Parathyroid adenoma (tissue), 2 donors: ENCODE data around the gene WDR26.
"Not testable (repeated sequence)": the region's sequence is repeated elsewhere in the genome, so short reads cannot be mapped to it uniquely, and the experiment has no call there.

Experiments
- H2AFZ ChIP-seq: fragments of 300-600 bp; sonication (generic); one replicate; pipeline ENCODE4 v1.7.0; 2017; ENCODE audit warnings: antibody characterized with exemption, mild to moderate bottlenecking
- H3K27ac ChIP-seq: fragments of 300-600 bp; sonication (generic); one replicate; pipeline ENCODE4 v1.7.0; 2017
- H3K27me3 ChIP-seq: fragments of 300-600 bp; sonication (generic); one replicate; pipeline ENCODE4 v1.7.0; 2017; ENCODE audit warnings: low read length; ENCODE audit not compliant: control insufficient read depth, insufficient read depth
- H3K36me3 ChIP-seq: fragments of 300-600 bp; sonication (generic); one replicate; pipeline ENCODE4 v1.7.0; 2017; ENCODE audit warnings: low read length; ENCODE audit not compliant: control insufficient read depth, insufficient read depth
- H3K4me1 ChIP-seq: fragments of 300-600 bp; sonication (generic); one replicate; pipeline ENCODE4 v1.7.0; 2017; ENCODE audit warnings: control low read depth
- H3K4me2 ChIP-seq: fragments of 300-600 bp; sonication (generic); one replicate; pipeline ENCODE4 v1.7.0; 2017; ENCODE audit warnings: low read length
- H3K4me3 ChIP-seq: fragments of 300-600 bp; sonication (generic); one replicate; pipeline ENCODE4 v1.7.0; 2017; ENCODE audit warnings: low read depth, low read length
- H3K79me2 ChIP-seq: fragments of 300-600 bp; sonication (generic); one replicate; pipeline ENCODE4 v1.7.0; 2017; ENCODE audit warnings: control low read depth
- H3K9ac ChIP-seq: fragments of 300-600 bp; sonication (generic); one replicate; pipeline ENCODE4 v1.7.0; 2017; ENCODE audit warnings: mild to moderate bottlenecking
- H3K9me3 ChIP-seq: fragments of 300-600 bp; sonication (generic); one replicate; pipeline ENCODE4 v1.7.0; 2017; ENCODE audit warnings: low read length; ENCODE audit not compliant: control insufficient read depth
- CTCF ChIP-seq: fragments of 300-600 bp; sonication (generic); IDR thresholded peaks from one replicate; pipeline ENCODE4 v1.7.0; 2017; ENCODE audit warnings: antibody characterized with exemption, mild to moderate bottlenecking
- donor health status: primary hyperparathyroidism.

The WDR26 gene

GRCh38 chr1:224356685-224357625 is 77.6 kb downstream of the WDR26 start, which contains the start of gene CNIH4:
CNIH4 (plus strand) TSS chr1:224356879; CDS start chr1:224356925, 46 bp downstream.
- no peaks in the 10 kb centered on the region for H3K9me3 ChIP-seq
- H3K27me3 ChIP-seq: no peaks in the 10 kb centered on the region
- no peaks in the 10 kb centered on the region for H3K4me1 ChIP-seq
- no peak within 1 kb of the TSS for H3K9ac ChIP-seq
- peak within 1 kb of the TSS; percentile 36 for H3K27ac ChIP-seq
- peak within 1 kb of the TSS; percentile 78 for H3K4me3 ChIP-seq
- H3K4me2 ChIP-seq: peak within 1 kb of the TSS; percentile 63
- no peak for TF ChIP-seq CTCF
- peaks cover 7% of the 10 kb centered on the region for H3K79me2 ChIP-seq
- H3K36me3 ChIP-seq: no peaks in the 10 kb centered on the region
- peak within 1 kb of the TSS; percentile 75 for H2AFZ ChIP-seq

GRCh38 chr1:224353975-224354925 is 80.3 kb downstream of the WDR26 start:
- H3K27ac ChIP-seq: no peak overlapping the region
- TF ChIP-seq CTCF: no peak
- H2AFZ ChIP-seq: no peak overlapping the region

GRCh38 chr1:224352436-224353085 is 82.0 kb downstream of the WDR26 start:
- not testable (repeated sequence) for H3K27me3 ChIP-seq, H3K36me3 ChIP-seq, H3K4me3 ChIP-seq, H3K4me1 ChIP-seq, H3K27ac ChIP-seq, H3K9me3 ChIP-seq, H2AFZ ChIP-seq, H3K79me2 ChIP-seq, H3K4me2 ChIP-seq, H3K9ac ChIP-seq

More at GRCh38 chr1:224353975-224354925, 80.3 kb downstream of the WDR26 start:
- Histone ChIP-seq H3K27me3 (no peaks in the 10 kb centered on the region), H3K9me3 (no peaks in the 10 kb centered on the region), H3K4me1 (no peaks in the 10 kb centered on the region), H3K4me3 (no peak overlapping the region), H3K4me2 (no peak overlapping the region), H3K79me2 (peaks cover 4% of the 10 kb centered on the region), H3K9ac (no peak overlapping the region), H3K36me3 (no peaks in the 10 kb centered on the region)

- H3K9ac ChIP-seq, H3K4me3 ChIP-seq, H3K79me2 ChIP-seq, H3K36me3 ChIP-seq, H2AFZ ChIP-seq, H3K27ac ChIP-seq, H3K4me2 ChIP-seq, H3K27me3 ChIP-seq, H3K4me1 ChIP-seq, H3K9me3 ChIP-seq: not testable (repeated sequence)
Measured at GRCh38 chr1:224349716-224350115, 84.9 kb downstream of the WDR26 start.

- Histone ChIP-seq H2AFZ (no peak overlapping the region), H3K27ac (no peak overlapping the region), H3K9ac (no peak overlapping the region), H3K79me2 (no peaks in the 10 kb centered on the region), H3K4me3 (no peak overlapping the region), H3K4me1 (no peaks in the 10 kb centered on the region), H3K4me2 (no peak overlapping the region), H3K27me3 (no peaks in the 10 kb centered on the region), H3K36me3 (no peaks in the 10 kb centered on the region), H3K9me3 (no peaks in the 10 kb centered on the region)
- TF ChIP-seq CTCF: no peak
Measured at GRCh38 chr1:224348137-224348536, 86.5 kb downstream of the WDR26 start.
